ENCODE data around the gene FAM110D.

Gene FAM110D

DNA sequence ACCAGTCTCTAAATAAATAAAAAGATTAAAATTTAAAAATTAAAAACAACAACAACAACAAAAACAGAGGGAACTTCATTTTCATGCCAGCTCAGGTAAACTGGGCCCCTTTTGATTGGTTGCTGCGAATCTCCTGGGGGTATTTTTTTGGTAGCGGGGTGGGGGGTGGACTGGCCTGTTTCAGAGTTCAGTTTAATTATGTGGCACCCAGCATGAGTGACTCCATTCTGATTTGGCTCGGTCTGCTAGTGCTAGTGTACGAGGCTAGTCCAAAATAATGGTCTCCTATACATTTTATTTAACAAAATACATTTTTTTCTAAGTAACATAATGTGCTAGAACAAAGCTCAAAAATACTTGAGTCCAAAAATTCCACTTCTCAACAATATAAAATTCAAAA lies 29.1 kb upstream of the FAM110D start:
- H3K79me1 ChIP-seq (ENCODE audit: low read length): no peaks in the 10 kb centered on the region
- no peak overlapping the region for H3K4me3 ChIP-seq (ENCODE audit: low read length)
- no peak overlapping the region for H4K5ac ChIP-seq (ENCODE audit: low read length)
- H3K18ac ChIP-seq (ENCODE audit: low read length): no peak overlapping the region
- H3K36me3 ChIP-seq (ENCODE audit: control insufficient read depth, insufficient read depth, low read length): no peaks in the 10 kb centered on the region
- H2AK5ac ChIP-seq (ENCODE audit: low read length): no peak overlapping the region
- no peak overlapping the region for H3K4ac ChIP-seq (ENCODE audit: low read depth, low read length)
- no CpG with 5 or more reads among the region's 4 CpGs for WGBS (ENCODE audit: extremely low coverage, insufficient coverage, low lambda C conversion rate)
- H3K9ac ChIP-seq (ENCODE audit: low read length): no peak overlapping the region
- H2BK5ac ChIP-seq (ENCODE audit: low read length): no peak overlapping the region
- H3K4me2 ChIP-seq (ENCODE audit: low read length): no peak overlapping the region
- DNase-seq: no peak
- H3K79me2 ChIP-seq (ENCODE audit: control insufficient read depth, insufficient read depth, low read length): no peaks in the 10 kb centered on the region
- H4K8ac ChIP-seq (ENCODE audit: low read depth, low read length): no peak overlapping the region
- H3K27me3 ChIP-seq (ENCODE audit: insufficient read depth, low read length, poor library complexity): no peaks in the 10 kb centered on the region
- no peaks in the 10 kb centered on the region for H3K4me1 ChIP-seq (ENCODE audit: control insufficient read depth, low read depth, low read length)
- no peak overlapping the region for H3K56ac ChIP-seq (ENCODE audit: low read length)
- no peak overlapping the region for H2BK15ac ChIP-seq (replicated peaks; ENCODE audit: low read depth)
- H3K27ac ChIP-seq (ENCODE audit: low read depth, low read length): no peak overlapping the region
- H2BK120ac ChIP-seq (ENCODE audit: low read depth, low read length): no peak overlapping the region
- H3K23ac ChIP-seq (ENCODE audit: low read length): no peak overlapping the region

DNA sequence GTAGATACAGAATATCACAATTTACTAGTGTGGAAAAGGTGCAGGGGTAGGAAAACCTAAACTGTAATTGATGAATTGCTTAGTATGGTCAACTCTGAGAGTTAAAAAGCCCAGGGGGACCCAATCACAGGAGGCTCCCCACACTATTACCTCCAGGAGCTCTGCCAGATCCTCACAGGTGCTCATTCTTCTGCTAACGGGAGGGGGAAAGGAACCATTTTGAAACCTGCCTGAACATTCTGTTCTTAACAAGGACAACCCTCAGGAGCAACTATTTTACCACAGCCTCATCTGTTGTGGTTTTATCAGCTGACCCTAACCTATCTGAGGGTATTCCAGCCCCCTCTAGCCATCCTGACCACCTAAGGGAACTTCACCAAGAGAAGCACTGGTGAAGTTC lies 28.2 kb upstream of the FAM110D start:
- Histone ChIP-seq H3K4me3 (ENCODE audit: low read length) (no peak overlapping the region), H4K5ac (ENCODE audit: low read length) (no peak overlapping the region), H2BK5ac (ENCODE audit: low read length) (no peak overlapping the region), H2BK120ac (ENCODE audit: low read depth, low read length) (no peak overlapping the region), H2AK5ac (ENCODE audit: low read length) (no peak overlapping the region), H3K79me2 (ENCODE audit: control insufficient read depth, insufficient read depth, low read length) (no peaks in the 10 kb centered on the region), H3K23ac (ENCODE audit: low read length) (no peak overlapping the region), H4K8ac (ENCODE audit: low read depth, low read length) (no peak overlapping the region), H3K79me1 (ENCODE audit: low read length) (no peaks in the 10 kb centered on the region), H2BK15ac (replicated peaks; ENCODE audit: low read depth) (no peak overlapping the region), H3K36me3 (ENCODE audit: control insufficient read depth, insufficient read depth, low read length) (no peaks in the 10 kb centered on the region), H3K56ac (ENCODE audit: low read length) (no peak overlapping the region), H3K4me1 (ENCODE audit: control insufficient read depth, low read depth, low read length) (no peaks in the 10 kb centered on the region), H3K27me3 (ENCODE audit: insufficient read depth, low read length, poor library complexity) (no peaks in the 10 kb centered on the region), H3K18ac (ENCODE audit: low read length) (no peak overlapping the region), H3K27ac (ENCODE audit: low read depth, low read length) (no peak overlapping the region), H3K9ac (ENCODE audit: low read length) (no peak overlapping the region), H3K4ac (ENCODE audit: low read depth, low read length) (no peak overlapping the region), H3K4me2 (ENCODE audit: low read length) (no peak overlapping the region)
- no CpG with 5 or more reads among the region's 1 CpG for WGBS (ENCODE audit: extremely low coverage, insufficient coverage, low lambda C conversion rate)
- no peak for DNase-seq

DNA sequence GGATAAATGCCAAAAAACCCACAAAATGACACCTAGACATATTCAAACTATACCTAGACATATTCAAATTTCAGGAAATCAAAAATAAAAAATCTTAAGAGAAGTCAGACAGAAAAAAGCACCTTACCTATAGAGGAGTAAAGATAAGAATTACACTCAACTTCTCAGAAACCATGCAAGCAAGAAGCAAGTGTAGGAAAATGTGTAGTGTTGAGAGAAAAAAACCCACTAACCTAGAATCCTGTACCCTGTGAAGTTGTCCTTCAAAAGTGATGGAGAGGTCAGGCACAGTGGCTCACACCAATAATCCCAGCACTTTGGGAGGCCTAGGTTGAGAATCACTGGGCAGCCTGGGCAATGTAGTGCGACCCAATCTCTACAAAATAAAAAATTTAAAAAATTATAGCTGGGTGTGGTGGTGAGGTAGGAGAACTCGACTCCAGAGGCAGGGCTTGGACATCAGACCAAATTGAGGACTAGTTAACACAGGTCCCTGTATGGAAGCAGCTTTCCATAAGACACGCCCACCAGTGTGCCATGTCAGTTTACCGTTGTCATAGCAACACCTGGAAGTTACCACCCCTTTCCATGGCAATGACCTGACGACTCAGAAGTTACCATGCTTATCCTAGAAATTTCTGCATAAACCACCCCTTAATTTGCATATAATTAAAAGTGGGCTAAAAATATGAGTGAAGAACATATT lies 26.6 kb upstream of the FAM110D start:
- H2AK5ac ChIP-seq (ENCODE audit: low read length): no peak overlapping the region
- H3K23ac ChIP-seq (ENCODE audit: low read length): no peak overlapping the region
- no peaks in the 10 kb centered on the region for H3K79me2 ChIP-seq (ENCODE audit: control insufficient read depth, insufficient read depth, low read length)
- no peak overlapping the region for H3K4me3 ChIP-seq (ENCODE audit: low read length)
- H3K27me3 ChIP-seq (ENCODE audit: insufficient read depth, low read length, poor library complexity): no peaks in the 10 kb centered on the region
- no peak overlapping the region for H3K4me2 ChIP-seq (ENCODE audit: low read length)
- no peak overlapping the region for H3K27ac ChIP-seq (ENCODE audit: low read depth, low read length)
- H2BK15ac ChIP-seq (replicated peaks; ENCODE audit: low read depth): no peak overlapping the region
- peak; percentile 81 for DNase-seq
- no peak overlapping the region for H3K18ac ChIP-seq (ENCODE audit: low read length)
- no peak overlapping the region for H2BK5ac ChIP-seq (ENCODE audit: low read length)
- WGBS (ENCODE audit: extremely low coverage, insufficient coverage, low lambda C conversion rate): no CpG with 5 or more reads among the region's 5 CpGs
- H3K36me3 ChIP-seq (ENCODE audit: control insufficient read depth, insufficient read depth, low read length): no peaks in the 10 kb centered on the region
- no peak overlapping the region for H2BK120ac ChIP-seq (ENCODE audit: low read depth, low read length)
- H3K56ac ChIP-seq (ENCODE audit: low read length): no peak overlapping the region
- H3K79me1 ChIP-seq (ENCODE audit: low read length): no peaks in the 10 kb centered on the region
- H4K5ac ChIP-seq (ENCODE audit: low read length): no peak overlapping the region
- H3K4me1 ChIP-seq (ENCODE audit: control insufficient read depth, low read depth, low read length): no peaks in the 10 kb centered on the region
- no peak overlapping the region for H3K9ac ChIP-seq (ENCODE audit: low read length)
- no peak overlapping the region for H3K4ac ChIP-seq (ENCODE audit: low read depth, low read length)
- no peak overlapping the region for H4K8ac ChIP-seq (ENCODE audit: low read depth, low read length)

DNA sequence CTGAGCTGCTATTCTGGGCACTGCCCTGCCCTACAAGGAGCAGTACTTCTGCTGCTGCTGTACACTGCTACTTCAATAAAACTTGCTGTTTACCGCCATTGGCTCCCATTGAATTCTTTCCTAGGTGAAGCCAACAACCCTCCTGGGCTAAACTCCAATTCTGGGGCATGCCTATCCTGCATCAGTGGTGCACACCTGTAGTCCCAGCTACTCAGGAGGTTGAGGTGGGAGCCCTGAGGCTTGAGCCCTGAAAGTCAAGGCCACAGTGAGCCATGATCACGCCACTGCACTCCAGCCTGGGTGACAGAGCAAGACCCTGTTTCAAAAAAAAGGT lies 26.1 kb upstream of the FAM110D start:
- WGBS (ENCODE audit: extremely low coverage, insufficient coverage, low lambda C conversion rate): no CpG with 5 or more reads among the region's 2 CpGs
- H3K4me3 ChIP-seq (ENCODE audit: low read length): no peak overlapping the region

DNA sequence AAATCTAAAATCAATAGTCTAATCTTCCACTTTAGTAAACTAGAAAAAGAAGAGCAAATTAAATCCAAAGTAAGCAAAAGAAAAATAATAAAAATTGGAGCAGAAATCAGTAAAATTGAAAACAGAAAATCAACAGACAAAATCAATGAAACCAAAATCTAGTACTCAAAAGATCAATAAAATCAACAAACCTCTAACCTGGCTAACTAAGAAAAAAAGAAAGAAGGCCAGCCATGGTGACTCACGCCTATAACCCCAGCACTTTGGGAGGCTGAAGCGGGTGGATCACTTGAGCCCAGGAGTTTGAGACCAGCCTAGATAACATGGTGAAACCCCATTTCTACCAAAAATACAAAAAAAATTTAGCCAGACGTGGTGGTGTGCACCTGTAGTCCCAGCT lies 24.4 kb upstream of the FAM110D start:
- Histone ChIP-seq H3K4me2 (ENCODE audit: low read length) (no peak overlapping the region), H3K18ac (ENCODE audit: low read length) (no peak overlapping the region), H3K27ac (ENCODE audit: low read depth, low read length) (no peak overlapping the region), H4K5ac (ENCODE audit: low read length) (no peak overlapping the region), H3K36me3 (ENCODE audit: control insufficient read depth, insufficient read depth, low read length) (no peaks in the 10 kb centered on the region), H2BK120ac (ENCODE audit: low read depth, low read length) (no peak overlapping the region), H3K4me1 (ENCODE audit: control insufficient read depth, low read depth, low read length) (no peaks in the 10 kb centered on the region), H3K9ac (ENCODE audit: low read length) (no peak overlapping the region), H2BK15ac (replicated peaks; ENCODE audit: low read depth) (no peak overlapping the region), H3K4ac (ENCODE audit: low read depth, low read length) (no peak overlapping the region), H3K4me3 (ENCODE audit: low read length) (no peak overlapping the region), H3K23ac (ENCODE audit: low read length) (no peak overlapping the region), H3K79me1 (ENCODE audit: low read length) (no peaks in the 10 kb centered on the region), H3K27me3 (ENCODE audit: insufficient read depth, low read length, poor library complexity) (no peaks in the 10 kb centered on the region), H2BK5ac (ENCODE audit: low read length) (no peak overlapping the region), H3K79me2 (ENCODE audit: control insufficient read depth, insufficient read depth, low read length) (no peaks in the 10 kb centered on the region), H4K8ac (ENCODE audit: low read depth, low read length) (no peak overlapping the region), H2AK5ac (ENCODE audit: low read length) (no peak overlapping the region), H3K56ac (ENCODE audit: low read length) (no peak overlapping the region)
- no peak for DNase-seq
- WGBS (ENCODE audit: extremely low coverage, insufficient coverage, low lambda C conversion rate): no CpG with 5 or more reads among the region's 3 CpGs

More for the DNA sequence above, 26.1 kb upstream of the FAM110D start:
- Histone ChIP-seq H3K56ac (ENCODE audit: low read length) (no peak overlapping the region), H3K36me3 (ENCODE audit: control insufficient read depth, insufficient read depth, low read length) (no peaks in the 10 kb centered on the region), H4K5ac (ENCODE audit: low read length) (no peak overlapping the region), H3K23ac (ENCODE audit: low read length) (no peak overlapping the region), H3K9ac (ENCODE audit: low read length) (no peak overlapping the region), H3K4ac (ENCODE audit: low read depth, low read length) (no peak overlapping the region), H3K4me2 (ENCODE audit: low read length) (no peak overlapping the region), H2BK5ac (ENCODE audit: low read length) (no peak overlapping the region), H3K18ac (ENCODE audit: low read length) (no peak overlapping the region), H3K4me1 (ENCODE audit: control insufficient read depth, low read depth, low read length) (no peaks in the 10 kb centered on the region), H2BK15ac (replicated peaks; ENCODE audit: low read depth) (no peak overlapping the region), H3K79me1 (ENCODE audit: low read length) (no peaks in the 10 kb centered on the region), H3K79me2 (ENCODE audit: control insufficient read depth, insufficient read depth, low read length) (no peaks in the 10 kb centered on the region), H4K8ac (ENCODE audit: low read depth, low read length) (no peak overlapping the region), H2BK120ac (ENCODE audit: low read depth, low read length) (no peak overlapping the region), H2AK5ac (ENCODE audit: low read length) (no peak overlapping the region), H3K27me3 (ENCODE audit: insufficient read depth, low read length, poor library complexity) (no peaks in the 10 kb centered on the region), H3K27ac (ENCODE audit: low read depth, low read length) (no peak overlapping the region)
- DNase-seq: no peak

DNA sequence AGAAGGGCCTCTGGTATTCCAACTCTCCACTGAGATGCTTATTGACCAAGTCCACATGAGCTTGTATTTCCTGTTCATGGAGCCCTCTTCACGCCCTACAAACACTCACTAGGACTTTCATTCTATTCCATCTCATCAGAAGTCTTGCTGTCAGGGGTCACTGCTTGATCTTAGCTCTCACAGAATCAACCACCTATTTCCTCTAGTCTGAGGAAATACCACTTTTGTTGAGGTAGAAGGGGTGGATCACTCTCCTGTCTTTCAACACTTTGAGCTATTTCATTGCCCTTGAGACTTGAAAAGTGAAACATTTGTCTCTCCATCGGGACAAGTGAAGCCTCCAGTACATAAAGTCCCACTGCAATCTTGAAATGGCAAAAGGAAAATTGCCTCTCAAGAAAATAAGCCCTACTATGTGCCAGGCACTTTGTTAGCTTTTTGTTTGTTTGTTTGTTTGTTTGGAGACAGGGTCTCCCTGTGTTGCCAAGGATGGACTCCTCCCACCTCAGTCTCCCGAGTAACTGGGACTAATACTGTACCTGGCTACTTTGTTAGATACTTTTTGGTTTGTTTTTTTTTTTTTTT lies 19.8 kb upstream of the FAM110D start:
- no peak overlapping the region for H3K18ac ChIP-seq (ENCODE audit: low read length)
- no peak overlapping the region for H3K4me3 ChIP-seq (ENCODE audit: low read length)
- no peak overlapping the region for H2BK120ac ChIP-seq (ENCODE audit: low read depth, low read length)
- H3K79me1 ChIP-seq (ENCODE audit: low read length): no peaks in the 10 kb centered on the region
- H3K79me2 ChIP-seq (ENCODE audit: control insufficient read depth, insufficient read depth, low read length): no peaks in the 10 kb centered on the region
- no peak overlapping the region for H2BK5ac ChIP-seq (ENCODE audit: low read length)
- no peak overlapping the region for H3K56ac ChIP-seq (ENCODE audit: low read length)
- peak; percentile 47 for DNase-seq
- no peak overlapping the region for H2AK5ac ChIP-seq (ENCODE audit: low read length)
- no peaks in the 10 kb centered on the region for H3K36me3 ChIP-seq (ENCODE audit: control insufficient read depth, insufficient read depth, low read length)
- H4K5ac ChIP-seq (ENCODE audit: low read length): no peak overlapping the region
- no peaks in the 10 kb centered on the region for H3K4me1 ChIP-seq (ENCODE audit: control insufficient read depth, low read depth, low read length)
- H3K27ac ChIP-seq (ENCODE audit: low read depth, low read length): no peak overlapping the region
- H3K4me2 ChIP-seq (ENCODE audit: low read length): no peak overlapping the region
- WGBS (ENCODE audit: extremely low coverage, insufficient coverage, low lambda C conversion rate): no CpG with 5 or more reads among the region's 3 CpGs
- no peaks in the 10 kb centered on the region for H3K27me3 ChIP-seq (ENCODE audit: insufficient read depth, low read length, poor library complexity)
- no peak overlapping the region for H2BK15ac ChIP-seq (replicated peaks; ENCODE audit: low read depth)
- no peak overlapping the region for H3K23ac ChIP-seq (ENCODE audit: low read length)
- no peak overlapping the region for H4K8ac ChIP-seq (ENCODE audit: low read depth, low read length)
- H3K9ac ChIP-seq (ENCODE audit: low read length): no peak overlapping the region
- no peak overlapping the region for H3K4ac ChIP-seq (ENCODE audit: low read depth, low read length)
